WTC11 (cell line): Measurements from ENCODE around the gene RBP3. TPM values are rescaled to one million over a fixed set of nuclear protein-coding genes. Genes with fewer than 3 reads are reported as not detected.

Experiments
- ATAC-seq: fragments of 200-7000 bp; cut with Tn5 transposase; 2 replicates; pipeline ENCODE4 v1.10.0; 2021; ENCODE audit warnings: mild to moderate bottlenecking, moderate library complexity
- CTCF ChIA-PET: fragments of 300-600 bp; sonication (Branson Sonifier 250); formaldehyde crosslinking; loops from one replicate; lab custom pipeline; 2021; ENCODE audit warnings: antibody characterized with exemption; lab: Charles Lee
- POLR2A ChIA-PET: fragments of 350-600 bp; sonication (Branson Sonifier 250); formaldehyde crosslinking; loops from one replicate; lab custom pipeline; 2021; ENCODE audit warnings: antibody characterized with exemption; lab: Charles Lee
- DNase-seq: peaks from one replicate; pipeline ENCODE4 v3.0.0; 2021; ENCODE audit warnings: low spot score
- H3K27ac Mint-ChIP-seq: 2 replicates; pipeline ENCODE4 v1.8.0; 2021; ENCODE audit warnings: mixed read lengths
- H3K27me3 Mint-ChIP-seq: 2 replicates; pipeline ENCODE4 v1.8.0; 2021; ENCODE audit warnings: low read depth, mild to moderate bottlenecking, moderate library complexity, mixed read lengths
- H3K36me3 Mint-ChIP-seq: 2 replicates; pipeline ENCODE4 v1.8.0; 2021; ENCODE audit warnings: mixed read lengths
- H3K4me1 Mint-ChIP-seq: 2 replicates; pipeline ENCODE4 v1.8.0; 2022; ENCODE audit warnings: mixed read lengths
- H3K4me3 Mint-ChIP-seq: 2 replicates; pipeline ENCODE4 v1.8.0; 2021; ENCODE audit warnings: mild to moderate bottlenecking, moderate library complexity, mixed read lengths
- H3K9me3 Mint-ChIP-seq: 2 replicates; pipeline ENCODE4 v1.8.0; 2021; ENCODE audit warnings: mixed read lengths
- AR ChIP-seq: fragments of 250-450 bp; sonication (Bioruptor Pico); IDR thresholded peaks from 2 replicates; pipeline ENCODE4 v1.9.0; 2021; ENCODE audit warnings: mild to moderate bottlenecking
- ARID4B ChIP-seq: sonication (generic); formaldehyde crosslinking; IDR thresholded peaks from 2 replicates; pipeline ENCODE4 v1.8.0; 2023; ENCODE audit warnings: missing genetic modification reagents, mild to moderate bottlenecking, borderline replicate concordance
- CBFB ChIP-seq: sonication (generic); formaldehyde crosslinking; IDR thresholded peaks from 2 replicates; pipeline ENCODE4 v1.8.1; 2022; ENCODE audit warnings: mild to moderate bottlenecking, low read depth, missing genetic modification reagents
- ELF4 ChIP-seq: sonication (generic); formaldehyde crosslinking; IDR thresholded peaks from 2 replicates; pipeline ENCODE4 v1.8.1; 2022; ENCODE audit warnings: low read depth, mild to moderate bottlenecking, moderate library complexity, missing genetic modification reagents
- EMX1 ChIP-seq: fragments of 250-450 bp; sonication (Bioruptor Pico); IDR thresholded peaks from 2 replicates; pipeline ENCODE4 v1.8.0; 2021; ENCODE audit warnings: mild to moderate bottlenecking
- ETV6 ChIP-seq: sonication (generic); formaldehyde crosslinking; IDR thresholded peaks from 2 replicates; pipeline ENCODE4 v1.8.1; 2022; ENCODE audit warnings: mild to moderate bottlenecking, missing genetic modification reagents
- FOXJ3 ChIP-seq: sonication (generic); formaldehyde crosslinking; IDR thresholded peaks from 2 replicates; pipeline ENCODE4 v1.9.0; 2021; ENCODE audit warnings: missing genetic modification reagents, mild to moderate bottlenecking, borderline replicate concordance
- FOXP4 ChIP-seq: sonication (generic); formaldehyde crosslinking; IDR thresholded peaks from 2 replicates; pipeline ENCODE4 v1.8.0; 2022; ENCODE audit warnings: mild to moderate bottlenecking, missing genetic modification reagents
- IRF2 ChIP-seq: sonication (generic); formaldehyde crosslinking; IDR thresholded peaks from 2 replicates; pipeline ENCODE4 v1.8.0; 2022; ENCODE audit warnings: low read depth, missing genetic modification reagents, borderline replicate concordance
- KAT7 ChIP-seq: sonication (generic); formaldehyde crosslinking; IDR thresholded peaks from 2 replicates; pipeline ENCODE4 v1.8.1; 2023; ENCODE audit warnings: missing genetic modification reagents, mild to moderate bottlenecking, borderline replicate concordance
- MLX ChIP-seq: sonication (generic); formaldehyde crosslinking; IDR thresholded peaks from 2 replicates; pipeline ENCODE4 v1.8.1; 2023; ENCODE audit warnings: mild to moderate bottlenecking, missing genetic modification reagents, moderate library complexity
- NFE2L1 ChIP-seq: sonication (generic); formaldehyde crosslinking; IDR thresholded peaks from 2 replicates; pipeline ENCODE4 v1.8.1; 2023; ENCODE audit warnings: missing genetic modification reagents
- SP1 ChIP-seq: sonication (generic); formaldehyde crosslinking; conservative IDR thresholded peaks from 2 replicates; pipeline ENCODE4 v1.8.1; 2022; ENCODE audit warnings: missing genetic modification reagents
- TEAD4 ChIP-seq: sonication (generic); formaldehyde crosslinking; IDR thresholded peaks from 2 replicates; pipeline ENCODE4 v1.8.0; 2022; ENCODE audit warnings: mild to moderate bottlenecking, missing genetic modification reagents
- TP53 ChIP-seq: sonication (generic); formaldehyde crosslinking; IDR thresholded peaks from 2 replicates; pipeline ENCODE4 v1.8.1; 2023; ENCODE audit warnings: mild to moderate bottlenecking, missing genetic modification reagents
- ZBTB43 ChIP-seq: sonication (generic); formaldehyde crosslinking; IDR thresholded peaks from 2 replicates; pipeline ENCODE4 v1.8.1; 2023; ENCODE audit warnings: mild to moderate bottlenecking, missing genetic modification reagents
- ZNF138 ChIP-seq: sonication (generic); formaldehyde crosslinking; conservative IDR thresholded peaks from 2 replicates; pipeline ENCODE4 v1.8.1; 2022; ENCODE audit warnings: mild to moderate bottlenecking, moderate library complexity, missing genetic modification reagents
- ZNF232 ChIP-seq: sonication (generic); formaldehyde crosslinking; IDR thresholded peaks from 2 replicates; pipeline ENCODE4 v1.8.0; 2022; ENCODE audit warnings: mild to moderate bottlenecking, missing genetic modification reagents
- ZNF317 ChIP-seq: sonication (generic); formaldehyde crosslinking; IDR thresholded peaks from 2 replicates; pipeline ENCODE4 v1.8.1; 2023; ENCODE audit warnings: low read depth, mild to moderate bottlenecking, moderate library complexity, missing genetic modification reagents, borderline replicate concordance
- ZNF416 ChIP-seq: fragments of 250-450 bp; sonication (Bioruptor Pico); IDR thresholded peaks from 2 replicates; pipeline ENCODE4 v1.9.0; 2021; ENCODE audit warnings: mild to moderate bottlenecking, inconsistent platforms
- ZNF512 ChIP-seq: sonication (generic); formaldehyde crosslinking; IDR thresholded peaks from 2 replicates; pipeline ENCODE4 v1.8.1; 2022; ENCODE audit warnings: missing genetic modification reagents, borderline replicate concordance
- total RNA-seq: library from RNA; stranded (reverse); gene quantifications from 3 replicates; pipeline ENCODE4 v1.2.3, GENCODE V29; 2021

The RBP3 gene
- total RNA-seq, 1 experiment from 2014 or later: not detected

- ChIA-PET POLR2A (no interaction called here), CTCF (interaction anchor here (0.6 to 3.9 kb wide), 45 partner anchors 8 to 318 kb away, joined by 3 to 69 read pairs (median 4); partner anchors contain the start of gene GDF10)
- Mint-ChIP-seq H3K4me3 (no peak overlapping the region), H3K27me3 (no peaks in the 10 kb centered on the region; the same call in 1 of the 2 replicates), H3K36me3 (no peaks in the 10 kb centered on the region), H3K27ac (no peak overlapping the region), H3K9me3 (no peaks in the 10 kb centered on the region), H3K4me1 (peaks cover 28% of the 10 kb centered on the region)
- TF ChIP-seq AR (no peak), ZNF512 (CRISPR knock-in tag) (no peak), ZNF416 (CRISPR knock-in tag) (no peak), CBFB (no peak), TEAD4 (CRISPR knock-in tag) (no peak), ELF4 (CRISPR knock-in tag) (no peak), MLX (CRISPR knock-in tag) (no peak), KAT7 (no peak), TP53 (no peak), SP1 (no peak), ZNF232 (CRISPR knock-in tag) (no peak)
- ATAC-seq (no peak), DNase-seq (no peak)
Measured at GRCh38 chr10:47311193-47311931, 36.8 kb upstream of the RBP3 start.

GRCh38 chr10:47311932-47312662 lies 36.1 kb upstream of the RBP3 start:
- peak; percentile 89 for DNase-seq
- TF ChIP-seq FOXJ3 (CRISPR knock-in tag) (no peak), ZBTB43 (CRISPR knock-in tag) (no peak), ZNF138 (CRISPR knock-in tag) (no peak), EMX1 (CRISPR knock-in tag) (no peak), TP53 (no peak), ETV6 (no peak), KAT7 (no peak), NFE2L1 (CRISPR knock-in tag) (no peak), IRF2 (CRISPR knock-in tag) (no peak), FOXP4 (CRISPR knock-in tag) (no peak), ZNF317 (no peak), ARID4B (CRISPR knock-in tag) (0 out of 2 replicates have a peak, but pooled peaks have one; percentile 7)

More at GRCh38 chr10:47311932-47312662, 36.1 kb upstream of the RBP3 start:
- CTCF ChIA-PET: interaction anchor here (0.6 to 3.9 kb wide), 44 partner anchors 9 to 319 kb away, joined by 3 to 69 read pairs (median 4); partner anchors contain the start of gene GDF10
- no peak overlapping the region for H3K4me3 Mint-ChIP-seq
- peaks cover 25% of the 10 kb centered on the region for H3K4me1 Mint-ChIP-seq
- H3K27me3 Mint-ChIP-seq: no peaks in the 10 kb centered on the region
- peak; percentile 87 for ATAC-seq
- no peak overlapping the region for H3K27ac Mint-ChIP-seq
- no peaks in the 10 kb centered on the region for H3K9me3 Mint-ChIP-seq
- no peaks in the 10 kb centered on the region for H3K36me3 Mint-ChIP-seq
- POLR2A ChIA-PET: no interaction called here
